NCI-H748 (cell line): ENCODE data around the gene DLG5.

Source experiments
- DNase-seq: peaks from one replicate; lab custom pipeline; 2025; ENCODE audit not compliant: unreplicated experiment; lab: John Stamatoyannopoulos, UW

Gene DLG5

GRCh38 chr10:77846718-77847311 lies 79.7 kb downstream of the DLG5 start:
- peak; percentile 45 for DNase-seq

GRCh38 chr10:77845451-77845850 lies 81.1 kb downstream of the DLG5 start:
- DNase-seq: no peak

GRCh38 chr10:77844713-77845445 lies 81.7 kb downstream of the DLG5 start:
- DNase-seq: no peak

GRCh38 chr10:77844177-77844576 lies 82.4 kb downstream of the DLG5 start:
- DNase-seq: no peak

GRCh38 chr10:77843264-77843663 lies 83.3 kb downstream of the DLG5 start:
- DNase-seq: no peak

GRCh38 chr10:77842652-77843212 lies 83.8 kb downstream of the DLG5 start:
- no peak for DNase-seq

GRCh38 chr10:77841711-77842375 lies 84.7 kb downstream of the DLG5 start:
- DNase-seq: no peak

- no peak for DNase-seq
These were observed 85.9 kb downstream of the DLG5 start for GRCh38 chr10:77840636-77841035.

- DNase-seq: no peak
These were observed 88.5 kb downstream of the DLG5 start for GRCh38 chr10:77837925-77838595.

GRCh38 chr10:77837248-77837924 lies 89.2 kb downstream of the DLG5 start:
- DNase-seq: peak; percentile 4

GRCh38 chr10:77836299-77836820 lies 90.2 kb downstream of the DLG5 start:
- no peak for DNase-seq

GRCh38 chr10:77835669-77836086 lies 90.9 kb downstream of the DLG5 start:
- no peak for DNase-seq

- DNase-seq: no peak
These were observed 91.4 kb downstream of the DLG5 start for GRCh38 chr10:77834943-77835668.

GRCh38 chr10:77834540-77834939 lies 92.0 kb downstream of the DLG5 start:
- DNase-seq: no peak

- no peak for DNase-seq
These were observed 92.8 kb downstream of the DLG5 start for GRCh38 chr10:77833792-77834191.

- no peak for DNase-seq
These were observed 93.3 kb downstream of the DLG5 start for GRCh38 chr10:77833225-77833624.

GRCh38 chr10:77832238-77832637 lies 94.3 kb downstream of the DLG5 start:
- no peak for DNase-seq

- DNase-seq: no peak
These were observed 97.2 kb downstream of the DLG5 start for GRCh38 chr10:77829356-77829755.

- DNase-seq: no peak
These were observed 98.2 kb downstream of the DLG5 start for GRCh38 chr10:77828377-77828776.

- DNase-seq: no peak
These were observed 99.2 kb downstream of the DLG5 start for GRCh38 chr10:77827366-77827765.
